ENCODE data around the gene ZSWIM6. TPM values are rescaled to one million over a fixed set of nuclear protein-coding genes. Genes with fewer than 3 reads are reported as not detected.

ZSWIM6 gene
- total and polyA plus RNA-seq, 2 experiments from 2014 or later = 3.9 to 6.0 TPM

GRCh38 chr5:61306531-61307131, 25.4 kb upstream of the ZSWIM6 start:
- no peak for DNase-seq (ENCODE audit: low spot score)
- H3F3A ChIP-seq (replicated peaks; ENCODE audit: low read depth) = no peaks in the 10 kb centered on the region
- no peak overlapping the region for H3K4me2 ChIP-seq

More at GRCh38 chr5:61306531-61307131, 25.4 kb upstream of the ZSWIM6 start:
- Histone ChIP-seq H3K9me2 (ENCODE audit: insufficient read depth) (no peaks in the 10 kb centered on the region), H3K27ac (ENCODE audit: low read depth) (no peak overlapping the region), H2AFZ (no peak overlapping the region), H3K79me2 (replicated peaks; ENCODE audit: insufficient read depth) (no peaks in the 10 kb centered on the region), H3K27me3 (ENCODE audit: insufficient read depth) (peaks cover 29% of the 10 kb centered on the region), H3K4me1 (ENCODE audit: insufficient read depth) (peaks cover 2% of the 10 kb centered on the region), H4K20me1 (replicated peaks; ENCODE audit: insufficient read depth) (no peaks in the 10 kb centered on the region), H3K4me3 (no peak overlapping the region), H3K36me3 (ENCODE audit: insufficient read depth) (no peaks in the 10 kb centered on the region)
- Mint-ChIP-seq H3K4me1 (peaks cover 21% of the 10 kb centered on the region), H3K27me3 (ENCODE audit: insufficient read depth, low read depth, poor library complexity) (peaks cover 15% of the 10 kb centered on the region), H3K9me3 (no peaks in the 10 kb centered on the region), H3K4me3 (no peak overlapping the region), H3K27ac (no peak overlapping the region), H3K36me3 (ENCODE audit: low read depth) (no peaks in the 10 kb centered on the region)
- TF ChIP-seq ZNF462 (CRISPR knock-in tag; IDR thresholded peaks at IDR 0.05) (no peak), NANOG (IDR thresholded peaks at IDR 0.05; ENCODE audit: borderline replicate concordance) (no peak), CTCF (conservative IDR thresholded peaks at IDR 0.05; ENCODE audit: low read depth in 2 of 2) (no peak), ETS1 (IDR thresholded peaks at IDR 0.05) (no peak), ZNF331 (CRISPR knock-in tag; IDR thresholded peaks at IDR 0.05; ENCODE audit: low read depth) (no peak), STAT1 (IDR thresholded peaks at IDR 0.05; ENCODE audit: unreplicated experiment) (no peak), CREB1 (CRISPR knock-in tag; IDR thresholded peaks at IDR 0.05; ENCODE audit: low read depth) (no peak), POLR2AphosphoS5 (IDR thresholded peaks at IDR 0.05; ENCODE audit: low read depth) (no peak), ZNF114 (CRISPR knock-in tag; IDR thresholded peaks at IDR 0.05) (no peak), JUNB (IDR thresholded peaks at IDR 0.05; ENCODE audit: unreplicated experiment) (no peak), EZH2 (IDR thresholded peaks at IDR 0.05; ENCODE audit: low read depth, unreplicated experiment) (no peak), EZH2phosphoT487 (IDR thresholded peaks at IDR 0.05; ENCODE audit: unreplicated experiment) (no peak), REST (IDR thresholded peaks at IDR 0.05; ENCODE audit: unreplicated experiment) (no peak)
- no peak for ATAC-seq

Data from GM23338 (cell line).